GM15510 (cell line): ENCODE measurements around the gene GPAT3.

Experiments used
- POLR2A ChIP-seq: IDR thresholded peaks from 3 replicates; pipeline ENCODE4 v1.6.1; 2011; ENCODE audit warnings: borderline replicate concordance; ENCODE audit not compliant: insufficient read length; ENCODE audit errors: extremely low read depth

GPAT3 gene

DNA sequence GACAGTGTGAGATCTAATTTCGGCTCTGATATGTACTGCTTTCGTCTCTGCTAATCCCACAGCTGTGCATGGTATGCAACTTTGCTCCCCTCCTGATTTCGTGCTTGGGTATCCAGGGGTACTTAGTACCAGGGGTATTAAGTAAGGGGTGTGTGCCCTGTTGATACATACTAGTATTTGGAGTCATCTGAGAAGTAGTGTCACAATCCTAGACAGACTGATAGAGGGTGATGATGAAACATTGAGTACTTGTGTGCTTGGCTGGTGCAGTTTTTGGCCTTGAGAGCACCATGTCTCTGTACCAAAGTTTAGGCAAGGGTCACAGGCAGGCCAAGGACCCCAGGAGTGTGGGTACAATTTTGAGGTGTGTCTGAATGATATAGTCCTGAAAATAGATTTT is 10.9 kb downstream of the GPAT3 start:
- no peak for TF ChIP-seq POLR2A

DNA sequence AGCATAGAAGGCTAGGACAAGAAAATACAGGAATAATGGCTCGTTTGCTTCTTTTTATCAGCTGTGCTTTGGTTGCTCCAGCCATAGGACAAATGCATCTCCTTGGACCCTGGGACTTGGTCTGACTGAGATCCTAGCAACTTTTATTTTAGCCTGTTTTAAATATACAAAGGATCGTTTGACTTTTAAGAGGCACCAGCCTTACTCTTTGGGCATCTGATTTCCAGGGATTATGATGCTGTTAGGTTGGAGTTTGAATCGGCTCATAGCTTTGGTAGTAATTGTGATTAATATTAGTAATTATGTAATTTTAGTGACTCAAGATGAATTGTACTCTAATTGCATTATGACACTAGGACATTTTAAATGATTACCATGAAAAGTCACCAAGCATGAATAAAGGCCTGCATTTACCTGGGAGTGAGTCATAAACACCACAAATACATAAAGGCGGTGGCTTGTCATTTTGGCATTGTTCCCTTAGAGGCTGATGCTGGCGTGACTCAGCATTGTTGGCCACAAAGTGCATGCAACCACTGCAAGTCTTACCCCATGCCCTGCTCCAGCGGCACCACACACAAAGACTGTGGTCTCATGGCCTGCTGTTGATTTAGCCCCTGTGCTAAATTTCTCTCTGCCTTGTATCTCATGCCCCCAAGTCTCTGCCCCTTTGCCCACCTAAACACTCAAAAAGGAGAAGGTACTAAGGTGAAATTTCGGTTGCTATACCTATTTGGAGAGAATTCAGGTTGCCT is 12.4 kb downstream of the GPAT3 start:
- TF ChIP-seq POLR2A: no peak

DNA sequence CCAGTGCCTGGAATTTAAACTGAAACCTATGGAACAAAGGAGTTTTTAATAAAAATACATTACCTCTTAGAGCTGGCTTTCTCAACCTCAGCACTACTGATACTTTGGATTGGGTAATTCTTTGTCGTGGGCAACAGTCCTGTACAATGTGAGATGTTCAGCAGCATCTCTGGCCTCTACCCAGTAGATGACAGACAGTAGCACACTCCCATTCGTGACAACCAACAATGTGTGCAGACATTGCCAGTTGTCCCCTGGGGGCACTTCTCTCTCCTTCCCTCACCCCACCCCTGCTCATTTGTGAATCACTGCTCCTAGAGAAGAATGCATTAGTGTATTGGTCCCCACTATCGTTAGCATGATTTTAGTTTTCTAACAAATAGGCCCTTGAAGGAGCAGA is 16.2 kb downstream of the GPAT3 start:
- no peak for TF ChIP-seq POLR2A

DNA sequence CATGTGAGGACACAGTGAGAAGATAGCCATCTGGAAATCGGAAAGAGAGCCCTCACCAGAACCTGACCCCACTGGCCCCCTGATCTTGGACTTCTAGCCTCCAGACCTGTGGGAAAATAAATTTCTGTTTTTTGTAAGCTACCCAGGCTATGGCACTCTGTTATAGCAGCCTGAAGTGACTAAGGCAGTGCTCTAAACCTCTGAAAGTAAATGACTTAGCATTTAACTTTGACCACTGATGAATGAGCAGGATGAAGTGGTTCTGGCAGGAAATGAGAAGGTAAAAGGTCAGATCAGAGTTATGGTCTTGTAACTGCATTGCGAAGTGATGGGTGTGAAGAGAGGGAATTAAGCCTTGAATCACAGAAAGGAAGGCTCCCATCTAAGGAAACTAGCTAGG is 17.0 kb downstream of the GPAT3 start:
- no peak for TF ChIP-seq POLR2A

DNA sequence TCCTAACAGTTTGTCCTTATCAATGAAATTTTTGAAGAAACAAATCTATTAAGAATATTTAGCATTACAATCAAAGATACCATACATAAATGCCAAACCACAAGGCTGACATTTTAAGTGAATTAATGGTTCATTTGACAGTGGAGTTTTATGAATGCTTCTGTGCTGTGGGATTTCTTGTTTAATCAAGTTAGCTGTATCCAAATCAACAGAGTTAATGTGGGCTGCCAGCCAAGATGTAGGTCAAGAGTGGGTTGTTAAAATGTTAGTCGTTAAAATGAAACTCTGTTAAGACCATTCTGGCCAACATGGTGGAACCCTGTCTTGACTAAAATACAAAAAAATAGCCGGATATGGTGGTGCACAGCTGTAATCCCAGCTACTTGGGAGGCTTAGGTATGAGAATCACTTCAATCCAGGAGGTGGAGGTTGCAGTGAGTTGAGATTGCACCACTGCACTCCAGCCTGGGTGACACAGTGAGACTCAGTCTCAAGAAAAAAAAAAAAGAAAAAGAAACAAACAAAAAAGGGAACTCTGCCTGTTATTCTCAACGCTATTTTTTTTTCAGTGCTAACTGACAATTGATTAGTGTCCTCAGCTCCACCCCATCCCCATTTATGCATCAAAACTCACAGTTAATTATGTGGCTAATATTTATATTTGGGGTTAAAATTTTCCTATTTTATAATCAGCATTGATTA is 20.2 kb downstream of the GPAT3 start:
- no peak for TF ChIP-seq POLR2A

- no peak for TF ChIP-seq POLR2A
These were observed 20.9 kb downstream of the GPAT3 start for GRCh38 chr4:83556816-83557215.

GRCh38 chr4:83558059-83558653 is 22.2 kb downstream of the GPAT3 start:
- no peak for TF ChIP-seq POLR2A

DNA sequence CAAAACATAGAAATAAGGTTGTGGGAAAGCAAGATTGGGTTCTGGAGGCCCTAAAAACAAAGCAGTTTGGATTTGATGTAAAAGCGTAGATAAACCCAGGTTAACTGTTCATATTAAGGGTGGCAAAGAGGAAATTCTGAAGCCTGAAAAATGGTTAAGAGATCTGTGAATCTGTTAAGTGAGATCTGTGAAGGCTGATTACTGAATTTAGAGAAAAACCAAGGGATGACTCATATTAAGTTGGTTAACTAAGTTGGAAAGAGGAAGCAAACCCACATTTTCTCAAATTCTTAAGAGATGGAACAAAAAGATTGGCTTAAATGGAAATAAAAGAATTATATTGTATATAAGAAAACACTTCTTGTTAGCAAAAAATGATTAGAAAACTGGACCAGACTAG is 22.8 kb downstream of the GPAT3 start:
- TF ChIP-seq POLR2A: no peak

- TF ChIP-seq POLR2A: no peak
These were observed 24.6 kb downstream of the GPAT3 start for GRCh38 chr4:83560523-83560922.

DNA sequence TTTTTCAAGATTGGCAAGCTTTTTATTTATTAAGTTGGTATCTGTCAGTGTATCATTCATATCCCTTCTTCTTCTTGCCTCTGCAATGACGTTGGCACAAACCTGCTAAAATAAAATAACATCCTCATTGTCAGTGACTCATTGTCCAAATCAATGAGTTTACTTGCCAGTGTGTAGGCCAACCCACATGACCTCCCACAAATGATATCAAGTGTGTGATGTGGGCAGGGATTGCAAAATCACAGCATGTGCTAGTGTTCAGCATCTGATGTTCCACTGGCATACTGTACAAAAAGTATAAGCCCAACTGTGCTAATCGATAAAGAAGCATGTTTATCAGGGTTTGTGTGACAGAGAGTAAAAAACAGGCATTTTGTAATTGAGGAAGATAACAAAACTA is 25.5 kb downstream of the GPAT3 start:
- TF ChIP-seq POLR2A: no peak

- no peak for TF ChIP-seq POLR2A
These were observed 28.1 kb downstream of the GPAT3 start for GRCh38 chr4:83563998-83564397.

DNA sequence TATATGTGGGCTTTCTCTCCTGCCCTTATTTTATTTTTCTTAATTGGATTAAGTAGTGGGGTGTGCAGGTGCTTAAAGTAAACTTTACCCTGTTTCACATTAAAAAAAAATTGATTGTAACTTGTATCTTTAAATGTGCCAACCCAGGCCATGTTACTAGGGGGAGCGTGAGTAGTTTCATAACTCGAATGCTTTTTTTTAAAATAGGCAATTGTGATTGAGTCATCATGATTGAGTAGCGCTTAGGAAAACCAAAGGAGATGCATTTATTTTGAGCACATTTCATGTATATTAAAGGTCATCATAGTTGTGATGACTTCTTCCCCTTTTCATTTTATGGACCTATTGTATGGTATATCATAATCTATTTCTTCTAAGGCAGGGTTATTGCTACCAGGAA is 32.2 kb downstream of the GPAT3 start:
- no peak for TF ChIP-seq POLR2A

DNA sequence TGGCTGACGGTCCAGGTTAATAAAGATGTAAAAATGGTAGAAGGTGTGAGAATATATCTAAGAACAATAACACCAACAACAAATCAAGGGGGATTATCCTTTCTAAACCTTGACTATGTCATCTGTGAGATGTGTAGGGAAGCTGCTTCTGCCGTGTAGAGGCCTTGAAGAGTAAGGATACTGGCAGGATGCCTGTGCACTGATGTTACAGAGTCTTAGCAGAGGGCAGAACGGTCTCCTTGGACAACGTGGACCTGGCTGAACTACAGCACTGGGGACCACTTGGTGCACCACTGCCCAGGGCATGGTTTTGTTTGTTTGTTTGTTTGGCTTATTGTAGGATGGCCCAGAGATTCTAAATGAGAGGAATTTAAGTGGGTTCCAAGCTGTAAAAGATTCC is 33.5 kb downstream of the GPAT3 start:
- TF ChIP-seq POLR2A: no peak

GRCh38 chr4:83569987-83570386 is 34.1 kb downstream of the GPAT3 start:
- no peak for TF ChIP-seq POLR2A

DNA sequence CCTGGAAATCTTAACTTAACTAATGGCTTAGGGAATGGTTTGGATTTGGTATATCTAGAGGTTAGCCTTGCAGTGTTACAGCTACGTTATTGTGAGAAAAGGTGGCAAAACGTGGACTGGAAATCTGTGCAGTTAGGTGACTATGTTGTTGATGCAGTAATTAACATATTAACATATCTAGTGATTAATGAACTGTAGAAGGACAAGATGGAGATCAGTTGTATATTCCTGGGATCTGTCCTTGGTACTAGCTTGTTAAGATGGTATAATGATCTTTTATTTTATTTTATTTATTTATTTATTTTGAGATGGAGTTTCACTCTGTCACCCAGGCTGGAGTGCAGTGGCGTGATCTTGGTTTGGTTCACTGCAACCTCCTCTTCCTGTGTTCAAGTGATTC is 36.9 kb downstream of the GPAT3 start:
- TF ChIP-seq POLR2A: no peak

DNA sequence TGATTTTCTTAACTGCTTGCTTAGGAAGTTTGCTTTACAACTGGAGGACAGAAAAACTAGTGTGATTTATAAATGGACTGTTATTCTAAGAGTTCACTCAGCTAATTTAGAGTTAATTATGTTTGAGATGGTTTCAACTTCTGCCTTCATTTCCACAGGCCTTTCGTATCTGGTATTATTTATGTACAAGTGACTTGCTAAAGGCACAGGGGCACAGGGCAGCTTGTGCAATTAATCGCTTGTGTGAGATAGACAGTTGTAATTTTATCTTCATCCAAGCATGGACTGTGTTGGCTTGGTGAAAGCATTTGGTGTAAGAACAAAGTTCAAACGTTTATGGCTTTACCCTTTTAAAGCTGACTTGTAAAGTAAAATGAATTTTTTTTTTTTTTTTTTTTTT is 38.3 kb downstream of the GPAT3 start:
- TF ChIP-seq POLR2A: no peak
